Nephron progenitor cell (in vitro differentiated cells): Measurements from ENCODE around the gene COL28A1.

Experiments
- DNase-seq: peaks from one replicate; pipeline ENCODE4 v3.0.0; 2021
- H3K27ac Mint-ChIP-seq: 2 replicates; pipeline ENCODE4 v1.8.0; 2021; ENCODE audit warnings: mild to moderate bottlenecking, moderate library complexity, mixed read lengths
- H3K27me3 Mint-ChIP-seq: 2 replicates; pipeline ENCODE4 v1.8.0; 2021; ENCODE audit warnings: mild to moderate bottlenecking, low read depth, mixed read lengths; ENCODE audit not compliant: poor library complexity
- H3K36me3 Mint-ChIP-seq: 2 replicates; pipeline ENCODE4 v1.8.0; 2021; ENCODE audit warnings: low read depth, mixed read lengths
- H3K4me1 Mint-ChIP-seq: 2 replicates; pipeline ENCODE4 v1.8.0; 2021; ENCODE audit warnings: mixed read lengths
- H3K4me3 Mint-ChIP-seq: 2 replicates; pipeline ENCODE4 v1.8.0; 2021; ENCODE audit warnings: mild to moderate bottlenecking, moderate library complexity, mixed read lengths
- H3K9me3 Mint-ChIP-seq: 2 replicates; pipeline ENCODE4 v1.8.0; 2021; ENCODE audit warnings: mild to moderate bottlenecking, moderate library complexity, mixed read lengths
- CTCF ChIP-seq: fragments of 200-600 bp; sonication (generic); IDR thresholded peaks from 2 replicates; pipeline ENCODE4 v1.5.0; 2021; ENCODE audit warnings: antibody characterized with exemption

COL28A1 gene

GRCh38 chr7:7435978-7436377 is 99.7 kb downstream of the COL28A1 start:
- Mint-ChIP-seq H3K36me3 (no peaks in the 10 kb centered on the region), H3K4me1 (no peaks in the 10 kb centered on the region), H3K27ac (no peak overlapping the region), H3K27me3 (peaks cover 4% of the 10 kb centered on the region), H3K4me3 (no peak overlapping the region), H3K9me3 (no peaks in the 10 kb centered on the region)
- TF ChIP-seq CTCF: no peak
- no peak for DNase-seq

GRCh38 chr7:7434329-7434728 is 101.3 kb downstream of the COL28A1 start:
- no peak for TF ChIP-seq CTCF
- H3K4me1 Mint-ChIP-seq: peaks cover 4% of the 10 kb centered on the region
- DNase-seq: no peak
- H3K27me3 Mint-ChIP-seq: no peaks in the 10 kb centered on the region
- no peaks in the 10 kb centered on the region for H3K36me3 Mint-ChIP-seq
- no peak overlapping the region for H3K27ac Mint-ChIP-seq
- no peak overlapping the region for H3K4me3 Mint-ChIP-seq
- no peaks in the 10 kb centered on the region for H3K9me3 Mint-ChIP-seq

- Mint-ChIP-seq H3K4me1 (peaks cover 9% of the 10 kb centered on the region), H3K27me3 (no peaks in the 10 kb centered on the region), H3K9me3 (no peaks in the 10 kb centered on the region), H3K36me3 (no peaks in the 10 kb centered on the region), H3K27ac (no peak overlapping the region), H3K4me3 (no peak overlapping the region)
- DNase-seq: no peak
- TF ChIP-seq CTCF: no peak
These were observed 101.9 kb downstream of the COL28A1 start for GRCh38 chr7:7433811-7434210.

GRCh38 chr7:7432979-7433378 is 102.7 kb downstream of the COL28A1 start:
- no peaks in the 10 kb centered on the region for H3K9me3 Mint-ChIP-seq
- H3K4me1 Mint-ChIP-seq: peaks cover 10% of the 10 kb centered on the region
- no peaks in the 10 kb centered on the region for H3K27me3 Mint-ChIP-seq
- H3K36me3 Mint-ChIP-seq: no peaks in the 10 kb centered on the region
- TF ChIP-seq CTCF: no peak
- DNase-seq: no peak
- no peak overlapping the region for H3K27ac Mint-ChIP-seq
- no peak overlapping the region for H3K4me3 Mint-ChIP-seq

- no peak overlapping the region for H3K4me3 Mint-ChIP-seq
These were observed 106.9 kb downstream of the COL28A1 start for GRCh38 chr7:7428806-7429205.

More at GRCh38 chr7:7428806-7429205, 106.9 kb downstream of the COL28A1 start:
- Mint-ChIP-seq H3K27ac (peak overlapping the region; percentile 58), H3K9me3 (no peaks in the 10 kb centered on the region), H3K27me3 (no peaks in the 10 kb centered on the region), H3K36me3 (no peaks in the 10 kb centered on the region), H3K4me1 (peaks cover 10% of the 10 kb centered on the region)
- no peak for TF ChIP-seq CTCF
- no peak for DNase-seq
